Occipital lobe (tissue), 2 donors: Measurements from ENCODE around the gene HSD3B2. TPM values are rescaled to one million over a fixed set of nuclear protein-coding genes. Genes with fewer than 3 reads are reported as not detected.

Experiments used
- DNase-seq: peaks from one replicate; lab custom pipeline; 2025; lab: John Stamatoyannopoulos, UW
- total RNA-seq: library from RNA; depleted of rRNA; stranded (reverse); fragments of >200 nt; gene quantifications from one replicate; pipeline ENCODE4 v1.2.3, GENCODE V29; 2014

The HSD3B2 gene
- total RNA-seq, 1 donor from 2014 or later = not detected

DNA sequence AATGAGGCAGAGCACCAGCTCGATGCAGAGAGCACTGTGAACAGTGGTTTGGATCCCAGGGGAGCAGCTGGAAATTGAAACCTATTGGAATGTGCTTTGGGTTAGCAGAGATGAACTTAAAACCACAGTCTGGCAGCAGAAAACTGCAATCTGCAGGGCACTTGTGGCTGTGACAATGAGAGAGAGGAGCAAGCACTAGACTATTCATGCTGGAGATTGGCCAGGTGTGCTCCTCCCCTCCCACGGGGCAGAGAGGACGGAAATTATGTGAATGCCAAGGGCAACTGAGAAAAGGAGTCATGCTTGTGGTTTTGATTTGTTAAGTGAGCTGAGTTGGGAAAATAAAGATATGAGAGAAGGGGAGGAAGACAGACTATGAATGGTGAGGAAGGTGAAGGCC, 38.1 kb downstream of the HSD3B2 start:
- no peak for DNase-seq

DNA sequence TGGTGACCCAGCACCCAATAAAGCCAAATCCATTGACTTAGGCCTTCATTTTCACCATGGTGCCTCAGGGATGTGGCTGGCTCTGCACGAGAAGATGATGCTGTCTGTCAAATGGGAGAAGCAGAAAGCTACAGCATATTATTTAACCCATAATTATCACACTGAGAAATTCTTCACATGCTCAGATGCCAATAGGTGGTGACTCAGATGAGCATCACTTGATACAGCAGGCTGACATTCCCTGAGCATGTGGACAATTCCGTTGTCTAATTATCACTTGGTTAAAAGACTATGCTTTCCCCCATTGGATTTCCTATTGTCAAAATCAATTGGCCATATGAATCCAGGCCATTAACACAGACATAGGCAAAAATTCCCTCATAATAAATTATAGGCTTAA, 48.0 kb downstream of the HSD3B2 start:
- DNase-seq = no peak

DNA sequence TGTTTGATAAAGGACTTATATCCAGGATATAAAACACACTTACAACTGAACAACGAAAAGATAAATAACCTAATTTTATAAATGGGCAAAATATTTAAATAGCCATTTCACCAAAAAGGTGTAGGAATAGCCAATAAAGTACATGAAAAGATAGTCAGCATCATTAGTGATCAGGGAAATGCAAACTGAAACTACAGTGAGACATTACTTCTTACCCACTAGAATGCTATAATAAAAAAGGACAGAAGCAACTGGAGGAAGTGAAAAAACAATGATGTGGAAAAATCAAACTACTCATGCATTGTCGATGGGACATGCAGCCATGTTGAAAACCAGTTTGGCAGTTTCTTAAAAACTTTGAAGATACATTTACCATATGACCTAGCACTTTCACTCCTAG, 48.6 kb downstream of the HSD3B2 start:
- no peak for DNase-seq

DNA sequence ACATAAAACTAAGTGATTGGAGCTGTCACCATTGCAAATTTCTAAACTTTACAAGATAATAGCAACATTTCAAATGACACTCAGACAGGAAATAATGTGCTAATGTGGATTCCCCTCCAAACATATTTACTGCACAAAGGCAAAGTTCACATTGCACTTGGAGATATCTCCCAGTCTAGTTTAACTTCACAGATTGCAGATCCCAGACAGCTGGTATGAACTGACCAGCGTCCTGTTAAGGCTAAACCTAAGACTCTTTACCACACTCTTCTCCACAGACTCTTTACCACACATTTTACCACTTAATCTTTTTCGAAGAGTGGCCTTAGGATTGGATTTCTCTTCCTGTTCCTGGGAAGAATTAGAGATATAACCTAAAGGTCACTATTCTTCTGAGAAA, 51.5 kb downstream of the HSD3B2 start:
- DNase-seq = no peak

DNA sequence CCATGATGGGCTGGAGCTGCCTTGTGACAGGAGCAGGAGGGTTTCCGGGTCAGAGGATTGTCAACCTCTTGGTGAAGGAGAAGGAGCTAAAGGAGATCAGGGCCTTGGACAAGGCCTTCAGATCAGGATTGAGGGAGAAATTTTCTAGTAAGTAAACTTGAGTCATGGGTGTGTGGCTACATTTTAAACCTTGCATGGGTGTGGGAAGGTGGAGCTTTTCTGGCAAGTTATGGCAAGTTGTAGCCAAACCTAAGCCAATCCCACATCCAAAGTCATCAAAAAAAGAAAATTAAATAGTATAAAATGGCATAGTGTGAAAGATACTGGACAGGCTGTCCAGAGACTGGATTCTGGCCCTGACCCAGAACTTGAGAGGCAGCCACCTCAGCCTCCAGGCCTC, 52.3 kb downstream of the HSD3B2 start:
- no peak for DNase-seq

DNA sequence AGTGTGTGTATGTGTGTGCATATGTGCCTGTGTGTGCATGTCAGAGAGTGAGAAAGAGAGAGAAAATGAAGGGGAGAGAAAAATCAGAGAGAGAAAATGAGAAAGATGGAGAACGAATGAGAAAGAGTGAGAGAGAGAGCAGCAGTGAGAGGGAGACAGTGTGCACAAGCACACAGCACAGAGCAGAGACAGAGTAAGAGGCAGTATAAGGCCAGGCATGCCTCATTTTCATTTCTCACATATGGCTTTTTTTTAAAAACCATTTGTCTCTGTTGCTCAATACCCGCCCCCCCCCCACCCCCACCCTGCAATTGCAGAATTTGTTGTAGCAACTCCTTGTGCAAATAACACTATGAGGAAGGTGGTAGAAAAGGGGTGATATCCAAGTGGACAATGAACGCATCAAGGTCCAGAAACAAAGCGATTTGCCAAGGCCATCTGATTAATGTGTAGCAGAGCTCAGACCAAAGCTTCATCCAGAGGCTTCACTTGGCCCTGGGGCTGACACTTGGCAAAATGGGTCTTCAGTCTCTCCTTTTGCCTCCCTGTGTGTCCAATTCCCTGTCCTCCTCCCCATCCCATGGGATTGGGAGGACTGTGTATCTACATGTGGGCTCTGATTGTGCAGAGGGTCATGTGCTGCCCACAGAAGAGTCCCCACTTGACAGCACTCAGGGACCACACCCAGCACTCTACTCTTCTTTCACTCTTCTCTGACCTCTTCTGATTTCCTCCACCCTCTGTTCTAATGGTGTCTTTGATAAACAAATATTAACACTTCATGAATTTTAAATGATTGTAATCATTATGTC, 53.1 kb downstream of the HSD3B2 start:
- no peak for DNase-seq

DNA sequence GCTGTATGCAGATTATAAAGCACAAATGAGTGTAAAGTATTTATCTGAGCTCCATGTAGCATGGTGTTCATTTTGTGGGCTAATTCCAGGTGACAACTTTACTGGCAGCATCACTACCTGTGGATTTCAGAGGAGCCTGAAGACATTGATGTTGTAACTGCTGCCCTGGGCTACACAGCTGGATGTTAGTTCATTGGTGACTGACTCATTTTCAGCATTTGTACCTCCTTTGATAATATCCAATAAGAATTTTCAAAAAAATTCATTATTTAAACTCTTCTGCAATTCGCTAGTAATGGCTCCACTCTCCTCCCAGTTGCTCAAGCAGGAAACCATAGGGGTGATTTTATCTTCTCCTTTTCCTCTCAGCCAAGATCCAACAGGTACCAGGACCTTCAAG, 54.8 kb downstream of the HSD3B2 start:
- no peak for DNase-seq

DNA sequence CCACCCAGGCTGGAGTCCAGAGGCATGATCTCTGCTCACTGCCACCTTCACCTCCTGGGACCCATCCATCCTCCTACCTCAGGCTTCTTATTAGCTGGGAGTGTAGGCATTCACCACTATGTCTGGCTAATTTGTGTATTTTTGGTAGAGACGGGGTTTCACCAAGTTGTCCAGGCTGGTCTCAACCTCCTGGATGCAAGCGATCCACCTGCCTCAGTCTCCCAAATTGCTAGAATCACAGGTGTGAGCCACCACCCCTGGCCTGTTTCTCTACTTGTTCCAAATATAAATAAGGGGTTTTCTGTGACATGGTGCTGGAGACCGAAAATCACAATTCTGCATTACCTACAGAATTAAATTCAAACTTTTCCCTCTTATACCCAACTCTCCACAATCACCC, 55.4 kb downstream of the HSD3B2 start:
- DNase-seq = no peak

DNA sequence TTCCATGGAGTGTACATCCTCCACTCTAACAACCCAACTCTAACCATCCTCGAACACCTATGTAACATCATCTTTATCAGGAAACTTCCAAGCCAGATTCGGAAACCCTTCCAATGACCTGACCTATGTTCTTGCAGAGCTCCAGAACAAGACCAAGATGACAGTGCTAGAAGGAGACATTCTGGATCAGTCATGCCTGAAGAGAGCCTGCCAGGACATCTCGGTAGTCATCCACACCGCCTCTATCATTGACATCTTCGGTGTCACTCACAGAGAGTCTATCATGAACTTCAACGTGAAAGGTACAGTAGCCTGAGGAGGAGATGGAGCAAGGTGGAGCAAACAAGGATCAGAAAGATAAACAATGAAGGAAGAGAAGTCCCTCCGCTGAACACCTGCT, 56.0 kb downstream of the HSD3B2 start:
- no peak for DNase-seq

DNA sequence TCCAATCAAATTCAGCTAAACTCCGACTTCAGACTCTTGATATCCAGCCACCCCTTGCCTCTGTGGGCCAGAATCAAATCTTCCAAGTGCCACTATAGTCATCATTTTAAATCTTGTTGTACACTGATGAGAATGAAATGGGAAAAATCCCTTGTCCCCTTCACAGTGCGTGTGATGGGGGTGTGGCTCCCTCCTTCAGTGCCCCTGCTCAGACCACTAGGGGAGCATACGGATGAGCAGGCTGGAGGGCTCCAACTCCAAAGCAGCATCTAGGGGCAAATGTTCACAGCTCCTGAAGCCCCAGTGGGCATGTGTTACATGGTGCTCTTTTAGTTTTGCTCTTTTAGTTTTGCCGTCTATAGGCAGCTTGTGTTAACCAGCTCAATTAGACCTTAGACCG, 56.6 kb downstream of the HSD3B2 start:
- DNase-seq = no peak

DNA sequence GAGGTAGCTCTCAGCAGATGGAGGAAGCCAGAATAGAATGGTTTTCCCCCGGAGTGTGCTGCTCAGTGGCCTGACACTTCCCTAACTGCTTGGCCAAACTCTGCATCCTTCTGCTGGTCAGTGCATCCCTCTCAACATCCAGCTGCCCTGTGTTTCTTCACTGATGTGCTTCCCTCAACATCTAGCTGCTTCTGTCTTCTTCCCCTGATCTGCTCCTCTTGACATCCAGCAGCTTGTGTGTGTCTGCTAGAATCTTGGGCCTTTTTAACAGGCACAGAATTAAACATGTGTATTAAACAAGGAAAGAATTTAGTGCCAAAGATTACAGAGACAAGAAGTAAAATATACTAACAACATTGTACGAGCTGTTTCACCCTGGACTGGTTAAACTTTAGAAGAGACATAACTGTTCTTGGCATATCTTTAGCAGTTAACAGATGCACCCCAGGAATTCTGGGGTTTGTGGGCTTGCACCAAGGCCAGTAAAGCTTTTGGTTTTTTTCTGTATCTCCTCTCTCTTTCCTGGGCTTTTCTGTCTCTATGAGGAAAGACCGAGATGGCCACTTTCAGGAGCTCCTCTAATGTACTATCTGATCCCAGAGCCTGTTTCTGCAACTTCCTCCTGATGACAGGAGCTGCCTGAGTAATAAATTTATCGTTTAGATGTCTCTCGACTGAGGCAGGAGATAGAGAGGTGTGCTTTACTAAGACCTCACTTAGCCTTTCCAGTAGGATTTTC, 57.3 kb downstream of the HSD3B2 start:
- no peak for DNase-seq

Other genes with a start within 250 kb of the HSD3B2 start
- not detected for gene HAO2, start 46.4 kb upstream of the HSD3B2 start, total RNA-seq
- gene HSD3B1, start 92.1 kb downstream of the HSD3B2 start, total RNA-seq = not detected
- 31.8 TPM for gene ZNF697, start 233.1 kb downstream of the HSD3B2 start, total RNA-seq